GM12891 (cell line): ENCODE measurements around the gene SLC16A11.
"Not testable (repeated sequence)": the region's sequence is repeated elsewhere in the genome, so short reads cannot be mapped to it uniquely, and the experiment has no call there.

Source experiments
- DNase-seq: peaks from one replicate; pipeline ENCODE4 v3.0.0; 2011; ENCODE audit warnings: low spot score; ENCODE audit not compliant: insufficient read length
- FAIRE-seq: peaks from 2 replicates; lab custom pipeline; 2011; peaks lifted over from hg19 to GRCh38; lab: Jason Lieb, UNC
- PAX5 ChIP-seq: IDR thresholded peaks from 2 replicates; pipeline ENCODE4 v1.6.1; 2011; ENCODE audit warnings: low read length, moderate library complexity, mild to moderate bottlenecking; ENCODE audit not compliant: insufficient read depth, severe bottlenecking
- POLR2A ChIP-seq: IDR thresholded peaks from 2 replicates; pipeline ENCODE4 v1.6.1; 2011; ENCODE audit warnings: low read depth, low read length, control low read depth
- POLR2AphosphoS5 ChIP-seq: IDR thresholded peaks from 2 replicates; pipeline ENCODE4 v1.6.1; 2011; ENCODE audit warnings: low read depth, low read length, control low read depth
- POU2F2 ChIP-seq: IDR thresholded peaks from 2 replicates; pipeline ENCODE4 v1.6.1; 2011; ENCODE audit warnings: low read depth, mild to moderate bottlenecking, control low read depth, low read length, moderate library complexity
- SPI1 ChIP-seq: IDR thresholded peaks from 2 replicates; pipeline ENCODE4 v1.6.1; 2011; ENCODE audit warnings: low read depth, low read length, control low read depth
- TAF1 ChIP-seq: IDR thresholded peaks from 2 replicates; pipeline ENCODE4 v1.6.1; 2011; ENCODE audit warnings: low read depth, low read length, control low read depth

The SLC16A11 gene

DNA sequence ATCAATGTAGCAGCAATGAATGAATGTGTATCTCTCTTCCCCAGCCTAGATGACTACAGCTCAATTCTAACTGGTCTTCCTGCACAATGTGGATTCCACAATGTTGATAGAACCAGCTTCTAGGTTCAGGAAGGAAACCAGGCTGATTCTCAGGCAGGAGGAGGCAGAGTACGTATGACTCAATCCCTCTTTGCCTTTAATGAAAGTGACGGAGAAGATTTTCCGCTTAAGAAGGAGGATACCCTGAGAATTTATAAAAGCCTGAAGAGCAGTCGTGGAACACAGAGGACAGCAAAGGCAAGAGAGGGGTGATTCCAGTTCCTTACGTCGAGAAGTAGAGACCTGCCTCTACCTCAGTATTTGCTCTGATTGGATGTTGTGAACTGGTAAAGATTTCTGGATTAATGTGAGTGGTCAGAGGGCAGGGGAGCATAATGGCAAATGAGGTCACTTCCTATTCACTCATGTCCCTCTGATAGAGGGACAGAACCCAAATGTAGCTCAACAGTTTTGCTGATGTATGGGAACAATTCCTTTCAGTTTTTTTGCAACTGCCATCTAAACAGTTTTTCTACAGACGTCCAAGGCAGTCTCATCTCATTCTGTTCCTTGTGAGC is 15.0 kb upstream of the SLC16A11 start:
- DNase-seq (no peak), FAIRE-seq (no peak)
- TF ChIP-seq TAF1 (no peak), POU2F2 (no peak), PAX5 (no peak), POLR2A (no peak), POLR2AphosphoS5 (no peak), SPI1 (no peak)

- no peak for FAIRE-seq
- TF ChIP-seq TAF1 (no peak), SPI1 (no peak), POU2F2 (no peak), PAX5 (no peak), POLR2A (no peak), POLR2AphosphoS5 (no peak)
- no peak for DNase-seq
Observed at GRCh38 chr17:7056386-7056785, 12.5 kb upstream of the SLC16A11 start.

- DNase-seq, FAIRE-seq: not testable (repeated sequence)
Observed at GRCh38 chr17:7050583-7050982, 6.7 kb upstream of the SLC16A11 start.

GRCh38 chr17:7048968-7049367 is 5.1 kb upstream of the SLC16A11 start:
- no peak for TF ChIP-seq POU2F2
- TF ChIP-seq SPI1, result no peak
- no peak for TF ChIP-seq PAX5
- no peak for TF ChIP-seq POLR2A
- no peak for TF ChIP-seq TAF1
- TF ChIP-seq POLR2AphosphoS5, result no peak
- no peak for FAIRE-seq

GRCh38 chr17:7047566-7047965 is 3.7 kb upstream of the SLC16A11 start:
- DNase-seq (no peak), FAIRE-seq (no peak)
- no peak for TF ChIP-seq POU2F2
- TF ChIP-seq POLR2AphosphoS5, result no peak
- TF ChIP-seq PAX5, result no peak
- no peak for TF ChIP-seq SPI1

More at GRCh38 chr17:7048968-7049367, 5.1 kb upstream of the SLC16A11 start:
- DNase-seq, result no peak

GRCh38 chr17:7046725-7047397 is 3.0 kb upstream of the SLC16A11 start:
- TF ChIP-seq SPI1, result 0 out of 2 replicates have a peak, but pooled peaks have one; percentile 7
- DNase-seq, result not testable (repeated sequence)
- FAIRE-seq, result peak; percentile 83

- FAIRE-seq, result peak; percentile 23
- TF ChIP-seq POU2F2, result no peak
- no peak for TF ChIP-seq TAF1
- no peak for TF ChIP-seq SPI1
- no peak for TF ChIP-seq POLR2A
- no peak for TF ChIP-seq PAX5
- TF ChIP-seq POLR2AphosphoS5, result no peak
- DNase-seq, result no peak
Observed at GRCh38 chr17:7046127-7046724, 2.3 kb upstream of the SLC16A11 start.

DNA sequence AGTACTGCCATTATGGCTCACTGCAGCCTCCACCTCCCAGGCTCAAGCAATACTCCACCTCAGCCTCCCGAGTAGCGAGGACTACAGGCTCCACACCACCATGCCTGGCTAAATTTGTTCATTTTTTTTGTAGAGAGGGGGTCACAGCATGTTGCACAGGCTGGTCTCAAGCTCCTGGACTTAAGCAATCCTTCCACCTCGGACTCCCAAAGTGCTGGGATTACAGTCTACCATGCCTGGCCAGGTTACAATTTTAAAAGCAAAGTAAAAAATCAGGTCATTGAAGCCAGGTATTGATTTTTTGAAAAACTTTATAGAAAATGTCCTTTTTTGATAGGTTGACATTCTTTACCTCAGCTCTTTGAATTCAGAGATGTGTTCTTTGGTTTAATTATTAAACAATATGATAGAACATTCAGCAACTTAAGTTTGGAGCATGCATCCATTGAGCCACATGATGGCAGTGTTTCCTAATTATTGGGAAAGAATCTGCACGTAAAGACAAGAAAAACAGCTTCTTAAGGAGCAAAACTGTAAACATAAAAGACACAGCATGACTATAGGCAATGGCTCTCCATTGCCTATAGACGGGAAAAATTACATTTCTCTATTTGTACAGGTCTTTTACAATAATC is 1.7 kb upstream of the SLC16A11 start:
- FAIRE-seq (peak; percentile 35), DNase-seq (no peak)
- TF ChIP-seq PAX5, result no peak

DNA sequence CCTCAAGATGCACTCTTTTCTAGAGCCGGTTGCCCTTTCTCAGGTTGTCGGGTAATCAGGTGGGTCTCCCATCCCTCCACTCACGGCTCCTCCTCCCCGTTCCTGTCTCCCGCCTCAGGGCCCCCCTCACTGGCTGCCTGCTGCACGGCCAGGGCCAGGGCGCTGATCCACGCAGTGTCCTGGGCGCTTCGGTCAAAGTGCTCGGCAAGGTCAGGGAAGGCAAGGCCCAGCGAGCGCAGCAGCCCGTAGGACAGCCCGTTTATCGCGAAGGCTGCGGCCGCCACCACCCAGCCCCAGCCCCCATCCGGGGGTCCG is 753 bp downstream of the SLC16A11 start:
- FAIRE-seq, result peak; percentile 43
- no peak for TF ChIP-seq TAF1
- no peak for DNase-seq

GRCh38 chr17:7042501-7043181 is 1.3 kb downstream of the SLC16A11 start:
- peak; percentile 16 for FAIRE-seq
- TF ChIP-seq POLR2A (peak; percentile 47; the same call in 1 of the 2 replicates), TAF1 (no peak), POLR2AphosphoS5 (no peak), SPI1 (no peak), POU2F2 (no peak)
- DNase-seq, result no peak
